22Rv1 (cell line): ENCODE results near the gene GAS2L2.

Experiments
- CTCF ChIP-seq: fragments of 450-650 bp; IDR thresholded peaks from 2 replicates; pipeline ENCODE4 v1.5.1; 2017; ENCODE audit warnings: mild to moderate bottlenecking
- ZFX ChIP-seq: fragments of 450-650 bp; IDR thresholded peaks from 2 replicates; pipeline ENCODE4 v1.6.1; 2017; ENCODE audit warnings: antibody characterized with exemption, borderline replicate concordance

DNA sequence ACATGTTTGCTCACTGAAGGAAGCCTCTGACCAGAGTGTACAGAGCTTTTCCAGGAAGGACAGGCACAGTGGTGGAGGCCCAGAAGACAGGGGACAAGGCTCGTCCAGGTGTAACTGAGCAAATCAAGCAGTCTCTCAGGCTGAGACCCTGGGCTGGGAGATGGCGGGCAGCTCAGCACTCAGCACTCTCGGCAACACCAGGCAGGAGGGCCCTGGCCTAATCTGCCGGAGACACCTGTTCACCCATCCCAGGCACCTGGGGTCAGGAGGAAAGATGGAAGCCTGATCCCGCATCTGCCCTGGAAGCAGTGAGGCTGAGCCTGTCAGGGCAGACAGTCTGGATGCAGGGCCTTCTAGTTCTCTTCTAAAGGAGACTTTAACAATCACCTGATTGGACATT lies 16.8 kb downstream of the GAS2L2 start:
- TF ChIP-seq CTCF (no peak), ZFX (no peak)
